GM12878 (cell line): ENCODE results near the gene THRA. TPM values are rescaled to one million over a fixed set of nuclear protein-coding genes. Genes with fewer than 3 reads are reported as not detected.

ENCODE experiments used
- ATAC-seq: fragments of 200-7000 bp; cut with Tn5 transposase; 3 replicates; pipeline ENCODE4 v1.9.1; 2020; ENCODE audit warnings: mild to moderate bottlenecking, moderate library complexity
- BruUV-seq: library from RNA; stranded (reverse); fragments of 400-500 nt; replicated peaks from 2 replicates; lab custom pipeline; 2021; lab: Mats Ljungman, UMichigan
- CTCF ChIA-PET: fragments of 300-600 bp; sonication (Branson Sonifier 250); formaldehyde crosslinking; extraction: SDS; loops from one replicate; lab custom pipeline; 2021; ENCODE audit warnings: inconsistent platforms; lab: Yijun Ruan, JAX
- POLR2A ChIA-PET: fragments of 350-600 bp; formaldehyde crosslinking; extraction: SDS; loops from one replicate; lab custom pipeline; 2021; ENCODE audit warnings: inconsistent platforms; lab: Charles Lee
- RAD21 ChIA-PET: fragments of 300-600 bp; sonication (Branson Sonifier 250); formaldehyde crosslinking; loops from one replicate; lab custom pipeline; 2023; ENCODE audit warnings: antibody characterized with exemption; ENCODE audit not compliant: unreplicated experiment; lab: Charles Lee
- SMC1A ChIA-PET: fragments of 300-600 bp; sonication (Branson Sonifier 250); formaldehyde crosslinking; loops from one replicate; lab custom pipeline; 2023; ENCODE audit not compliant: unreplicated experiment, uncharacterized antibody; lab: Charles Lee
- DNase-seq: peaks from one replicate; pipeline ENCODE4 v3.0.0-alpha.2; 2011; ENCODE audit warnings: low read depth, low spot score
- FAIRE-seq: peaks from 3 replicates; lab custom pipeline; 2011; peaks lifted over from hg19 to GRCh38; lab: Jason Lieb, UNC
- H2AFZ ChIP-seq: 2 replicates; pipeline ENCODE4 v1.6.0; 2011; ENCODE audit warnings: low read depth, low read length, control low read depth; ENCODE audit not compliant: control insufficient read depth
- H3K27ac ChIP-seq: 2 replicates; pipeline ENCODE4 v1.5.1; 2011; ENCODE audit warnings: control low read depth; ENCODE audit not compliant: control insufficient read depth, insufficient read depth
- H3K27me3 ChIP-seq, 2 experiments: replicated peaks in 1 of 2; 2 replicates each; pipeline versions ENCODE4 v1.6.0 to v1.6.1; 2011; ENCODE audit warnings: low read length in 1 of 2; ENCODE audit not compliant: control insufficient read depth in 2 of 2, insufficient read depth in 2 of 2
- H3K36me3 ChIP-seq, 2 experiments: 2 replicates each; pipeline ENCODE4 v1.5.1; 2011; ENCODE audit warnings: low read length in 1 of 2; ENCODE audit not compliant: control insufficient read depth in 2 of 2, insufficient read depth in 2 of 2
- H3K4me1 ChIP-seq: 2 replicates; pipeline ENCODE4 v1.6.1; 2011; ENCODE audit warnings: mild to moderate bottlenecking, low read length, moderate library complexity, mixed read lengths; ENCODE audit not compliant: control insufficient read depth, insufficient read depth
- H3K4me2 ChIP-seq: 2 replicates; pipeline ENCODE4 v1.6.0; 2011; ENCODE audit warnings: control low read depth; ENCODE audit not compliant: control insufficient read depth, insufficient read depth
- H3K4me3 ChIP-seq: fragments of 200-600 bp; sonication (generic); 2 replicates; pipeline ENCODE4 v1.5.1; 2016
- H3K79me2 ChIP-seq: 2 replicates; pipeline ENCODE4 v1.6.0; 2011; ENCODE audit warnings: low read length; ENCODE audit not compliant: control insufficient read depth, insufficient read depth
- H3K9ac ChIP-seq: 2 replicates; pipeline ENCODE4 v1.8.0; 2011; ENCODE audit warnings: low read length, control low read depth, mixed read lengths; ENCODE audit not compliant: control insufficient read depth, insufficient read depth
- H3K9me3 ChIP-seq: replicated peaks from 3 replicates; pipeline ENCODE4 v1.5.1; 2011; ENCODE audit warnings: mild to moderate bottlenecking, low read length; ENCODE audit not compliant: control insufficient read depth, insufficient read depth
- H4K20me1 ChIP-seq: 2 replicates; pipeline ENCODE4 v1.6.0; 2011; ENCODE audit not compliant: control insufficient read depth, insufficient read depth
- CHD2 ChIP-seq: IDR thresholded peaks from 2 replicates; pipeline ENCODE4 v1.6.1; 2011; ENCODE audit warnings: low read depth, low read length, improper control_type of control experiment, borderline replicate concordance
- E4F1 ChIP-seq: fragments of 450-650 bp; IDR thresholded peaks from 2 replicates; pipeline ENCODE4 v1.6.1; 2018; ENCODE audit warnings: borderline replicate concordance, mild to moderate bottlenecking; ENCODE audit not compliant: partially characterized antibody
- IKZF2 ChIP-seq, 2 experiments: fragments of 450-650 bp; IDR thresholded peaks; 2 replicates each; pipeline ENCODE4 v1.6.1; 2017; ENCODE audit warnings: mild to moderate bottlenecking in 2 of 2, moderate library complexity in 2 of 2
- LARP7 ChIP-seq: fragments of 450-650 bp; IDR thresholded peaks from 2 replicates; pipeline ENCODE4 v1.6.1; 2017; ENCODE audit warnings: mild to moderate bottlenecking
- MTA3 ChIP-seq: IDR thresholded peaks from 2 replicates; pipeline ENCODE4 v1.6.1; 2012; ENCODE audit warnings: low read length, inconsistent platforms, borderline replicate concordance
- NKRF ChIP-seq: fragments of 450-650 bp; conservative IDR thresholded peaks from 2 replicates; pipeline ENCODE4 v1.6.1; 2017; ENCODE audit warnings: mild to moderate bottlenecking, moderate library complexity
- POLR2A ChIP-seq: IDR thresholded peaks from 2 replicates; pipeline ENCODE4 v1.6.1; 2011; ENCODE audit warnings: low read depth, mild to moderate bottlenecking, low read length
- RELA ChIP-seq: fragments of 450-650 bp; IDR thresholded peaks from 2 replicates; pipeline ENCODE4 v1.8.0; 2014; ENCODE audit warnings: borderline replicate concordance; ENCODE audit not compliant: partially characterized antibody
- SRF ChIP-seq, 2 experiments: IDR thresholded peaks; 2 replicates each; pipeline ENCODE4 v1.6.1; 2011; ENCODE audit warnings: low read depth in 2 of 2, low read length in 2 of 2, mild to moderate bottlenecking in 1 of 2, moderate library complexity in 1 of 2
- ZNF24 ChIP-seq: fragments of 450-650 bp; IDR thresholded peaks from 2 replicates; pipeline ENCODE4 v1.6.1; 2017; ENCODE audit warnings: antibody characterized with exemption, mild to moderate bottlenecking
- WGBS: methylation state at CpG from one replicate; pipeline ENCODE4 v1.1.6; 2016; ENCODE audit warnings: low lambda C conversion rate; ENCODE audit not compliant: insufficient replicate concordance, insufficient coverage; ENCODE audit errors: missing lambda C conversion rate; 5-methylcytosine and 5-hydroxymethylcytosine counted together
- in situ Hi-C: fragments of 300-500 bp; cut with MboI; formaldehyde crosslinking; loops from 9 replicates; pipeline ENCODE4 v1.14.3; 2018; ENCODE audit warnings: mixed read lengths
- intact Hi-C: fragments of 100-400 bp; cut with micrococcal nuclease; formaldehyde crosslinking; loops from one replicate; pipeline ENCODE4 v1.14.2; 2022; ENCODE audit not compliant: unreplicated experiment
- polyA plus RNA-seq, 11 experiments: library from polyadenylated mRNA; depleted of rRNA in 4 of 11; unstranded in 6 of 11; stranded (reverse) in 5 of 11; fragments of >200 nt; fragmentation: Nextera tagmentation in 4 of 11; fragmentation: Illumina TruSeq in 1 of 11; extraction: Ambion mirVana in 4 of 11; extraction: Trizol in 1 of 11; gene quantifications; 1 replicate in 1 of 11; 2 replicates in 10 of 11; pipeline versions ENCODE4 v1.2.1 to v1.2.3, GENCODE V29; 2011 to 2016; ENCODE audit warnings: inconsistent platforms in 2 of 11, missing spikeins in 2 of 11, low read depth in 1 of 11
- total RNA-seq, 4 experiments: library from RNA; depleted of rRNA in 3 of 4; stranded (reverse); fragments of >200 nt in 3 of 4; fragmentation: Illumina TruSeq in 1 of 4; extraction: Trizol in 1 of 4; gene quantifications; 2 replicates each; pipeline versions ENCODE4 v1.2.1 to v1.2.3, GENCODE V29; 2013 to 2021

Gene THRA
- total and polyA plus RNA-seq, 10 of the 15 experiments (the other 5 are each of a cell fraction or from before 2014, with no cell fraction given): 0.03 to 2.0 (median 0.64) TPM

GRCh38 chr17:40100419-40100668, 37.6 kb downstream of the THRA start, which contains the start of gene NR1D1:
TSS of gene NR1D1 (minus strand) at chr17:40100589. CDS start at chr17:40100094, 495 bp downstream.
- Histone ChIP-seq H3K4me1 (peaks cover 75% of the 10 kb centered on the region), H3K9ac (peak within 1 kb of the TSS; percentile 31), H3K27ac (peak within 1 kb of the TSS; percentile 17; the same call in 1 of the 2 replicates), H2AFZ (peak within 1 kb of the TSS; percentile 88), H3K4me2 (peak within 1 kb of the TSS; percentile 63), H3K36me3 (peaks cover 0 to 1% of the 10 kb centered on the region in 2 experiments; a peak in 2 of 4 replicates), H4K20me1 (no peaks in the 10 kb centered on the region), H3K79me2 (peaks cover 11% of the 10 kb centered on the region), H3K27me3 (no peaks in the 10 kb centered on the region), H3K9me3 (no peaks in the 10 kb centered on the region), H3K4me3 (peak within 1 kb of the TSS; percentile 90)
- ChIA-PET CTCF (interaction anchor here (0.5 to 10.6 kb wide), 9 partner anchors 12 to 477 kb away, joined by 3 to 176 read pairs (median 7); partner anchors contain the start of genes MED24 and PSMD3), POLR2A (interaction anchor here (0.5 to 2.2 kb wide), 13 partner anchors 10 to 455 kb away, joined by 3 to 12 read pairs (median 5); partner anchors contain the start of genes CASC3, MED24 and MSL1), SMC1A (interaction anchor here (0.9 to 10.4 kb wide), 7 partner anchors 12 to 91 kb away, joined by 3 to 132 read pairs (median 4); partner anchors contain the start of gene MED24), RAD21 (interaction anchor here (0.8 to 7.7 kb wide), 9 partner anchors 11 to 193 kb away, joined by 3 to 155 read pairs (median 3); partner anchors contain the start of genes CSF3, MSL1 and PSMD3)
- in situ Hi-C loops: no loop called here
- ATAC-seq: no peak
- peak; percentile 48 for TF ChIP-seq E4F1
- no peak for TF ChIP-seq RELA
- no peak for TF ChIP-seq MTA3
- TF ChIP-seq ZNF24: no peak
- 0 out of 2 replicates have a peak, but pooled peaks have one; percentile 37 for TF ChIP-seq LARP7
- TF ChIP-seq CHD2: no peak
- peak in 1 of 2 experiments; percentile 10; a peak in 1 of 4 replicates for TF ChIP-seq IKZF2 (IDR thresholded peaks at IDR 0.05)
- peak; percentile 52; the same call in 1 of the 2 replicates for TF ChIP-seq POLR2A
- TF ChIP-seq SRF (IDR thresholded peaks at IDR 0.05; ENCODE audit: low read depth in 2 of 2, low read length in 2 of 2): no peak
- TF ChIP-seq NKRF: peak; percentile 91
- DNase-seq: no peak
- intact Hi-C loops: loop anchor here (1.0 kb wide), 1 partner anchor 12 kb away; no protein-coding TSS in a partner anchor
- no peak for FAIRE-seq
- BruUV-seq: no TSS peak
- under 1% methylated on average over 16 of the region's 16 CpGs for WGBS
